GM12864 (cell line): ENCODE measurements around the gene TMED7.

Experiments
- DNase-seq: peaks from one replicate; pipeline ENCODE4 v3.0.0-alpha.2; 2011; ENCODE audit warnings: low read depth
- H3K4me3 ChIP-seq: 2 replicates; pipeline ENCODE4 v1.5.1; 2011; ENCODE audit warnings: mild to moderate bottlenecking, low read depth, low read length, control low read depth
- TF ChIP-seq, protein P1 (sequence below): IDR thresholded peaks from 2 replicates; pipeline ENCODE4 v1.5.1; 2011; ENCODE audit warnings: low read depth, mild to moderate bottlenecking, moderate library complexity, low read length, control low read depth, inconsistent platforms; ENCODE audit errors: missing control alignments

TMED7 gene

DNA sequence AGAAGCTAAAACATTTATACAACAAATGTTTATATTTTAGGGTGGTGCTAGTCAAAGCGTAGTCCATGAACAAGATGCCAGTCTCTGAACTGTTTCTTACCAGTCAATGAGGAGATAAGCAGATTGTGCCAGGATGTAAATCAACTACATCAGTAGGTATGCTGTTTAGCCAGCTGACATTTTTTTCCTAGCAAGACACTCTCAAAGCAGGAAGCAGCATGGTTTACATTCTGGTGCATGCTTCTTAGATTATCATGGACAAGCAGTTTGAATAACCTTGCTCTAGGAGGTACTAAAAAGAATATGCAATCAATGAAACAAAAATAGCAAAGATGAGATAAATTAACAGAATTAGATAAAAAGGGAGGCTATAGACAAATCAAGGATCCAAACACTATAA, 40.6 kb downstream of the TMED7 start:
- DNase-seq = no peak
- no peak overlapping the region for H3K4me3 ChIP-seq
- TF ChIP-seq, protein P1, sequence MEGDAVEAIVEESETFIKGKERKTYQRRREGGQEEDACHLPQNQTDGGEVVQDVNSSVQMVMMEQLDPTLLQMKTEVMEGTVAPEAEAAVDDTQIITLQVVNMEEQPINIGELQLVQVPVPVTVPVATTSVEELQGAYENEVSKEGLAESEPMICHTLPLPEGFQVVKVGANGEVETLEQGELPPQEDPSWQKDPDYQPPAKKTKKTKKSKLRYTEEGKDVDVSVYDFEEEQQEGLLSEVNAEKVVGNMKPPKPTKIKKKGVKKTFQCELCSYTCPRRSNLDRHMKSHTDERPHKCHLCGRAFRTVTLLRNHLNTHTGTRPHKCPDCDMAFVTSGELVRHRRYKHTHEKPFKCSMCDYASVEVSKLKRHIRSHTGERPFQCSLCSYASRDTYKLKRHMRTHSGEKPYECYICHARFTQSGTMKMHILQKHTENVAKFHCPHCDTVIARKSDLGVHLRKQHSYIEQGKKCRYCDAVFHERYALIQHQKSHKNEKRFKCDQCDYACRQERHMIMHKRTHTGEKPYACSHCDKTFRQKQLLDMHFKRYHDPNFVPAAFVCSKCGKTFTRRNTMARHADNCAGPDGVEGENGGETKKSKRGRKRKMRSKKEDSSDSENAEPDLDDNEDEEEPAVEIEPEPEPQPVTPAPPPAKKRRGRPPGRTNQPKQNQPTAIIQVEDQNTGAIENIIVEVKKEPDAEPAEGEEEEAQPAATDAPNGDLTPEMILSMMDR = no peak

DNA sequence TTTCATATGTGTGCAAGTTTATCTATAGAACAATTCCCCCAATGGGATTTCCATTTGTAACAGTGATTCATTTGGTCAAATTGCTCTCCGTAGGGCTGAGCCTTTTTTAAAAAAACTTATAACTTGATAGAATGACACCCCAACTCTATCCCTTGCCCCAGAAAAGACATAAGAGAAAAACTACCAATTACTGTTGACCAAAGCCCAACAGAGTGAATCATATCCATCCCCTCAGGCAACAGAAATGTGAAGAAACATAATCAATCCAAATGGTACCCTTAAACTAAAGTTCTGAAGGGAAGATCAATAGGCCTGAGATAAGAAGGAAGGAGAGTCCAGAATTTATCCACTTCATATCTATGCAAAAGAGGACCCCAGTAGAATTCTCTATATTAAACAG, 41.3 kb downstream of the TMED7 start:
- TF ChIP-seq, protein P1 = no peak
- no peak for DNase-seq
- no peak overlapping the region for H3K4me3 ChIP-seq

DNA sequence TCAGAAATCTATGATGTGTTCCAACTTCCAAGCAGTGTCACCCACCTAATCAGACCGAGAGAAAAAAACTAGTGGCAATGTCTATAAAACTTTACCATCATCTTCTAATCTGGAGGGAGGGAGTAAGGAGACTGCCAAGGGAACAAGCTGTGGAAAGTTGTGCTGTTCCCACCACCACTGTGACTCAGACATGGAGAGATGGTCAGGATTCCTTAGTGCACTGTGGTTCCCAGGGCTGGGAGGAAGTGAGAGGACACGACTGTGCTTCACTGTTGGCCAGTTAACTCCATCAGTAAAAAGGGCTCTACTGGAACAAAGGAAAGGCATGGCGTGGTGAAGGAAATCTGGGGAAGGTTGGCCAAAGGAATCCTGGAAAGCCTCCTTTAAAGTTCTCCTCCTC, 42.4 kb downstream of the TMED7 start:
- H3K4me3 ChIP-seq = no peak overlapping the region
- TF ChIP-seq, protein P1 = no peak
- no peak for DNase-seq

DNA sequence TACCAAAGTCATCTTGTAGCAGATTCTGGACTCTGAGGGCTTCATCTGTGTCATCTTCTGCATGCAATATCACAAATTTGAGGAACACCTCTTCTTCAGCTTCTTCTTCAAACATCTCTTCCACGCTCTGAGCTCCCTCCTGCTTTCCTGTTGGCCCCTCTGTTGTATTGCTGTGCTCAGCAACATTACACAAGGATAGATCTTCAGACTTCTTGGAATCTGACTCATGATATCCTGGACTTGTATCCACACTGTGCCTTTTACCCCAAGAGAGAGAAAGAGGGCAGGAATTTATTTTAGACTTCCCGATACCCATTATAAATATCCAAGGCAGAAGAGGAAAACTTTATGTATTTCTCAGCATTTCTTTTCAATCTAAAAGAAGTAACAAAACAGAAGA, 44.9 kb downstream of the TMED7 start:
- H3K4me3 ChIP-seq = no peak overlapping the region
- TF ChIP-seq, protein P1 = no peak
- no peak for DNase-seq

DNA sequence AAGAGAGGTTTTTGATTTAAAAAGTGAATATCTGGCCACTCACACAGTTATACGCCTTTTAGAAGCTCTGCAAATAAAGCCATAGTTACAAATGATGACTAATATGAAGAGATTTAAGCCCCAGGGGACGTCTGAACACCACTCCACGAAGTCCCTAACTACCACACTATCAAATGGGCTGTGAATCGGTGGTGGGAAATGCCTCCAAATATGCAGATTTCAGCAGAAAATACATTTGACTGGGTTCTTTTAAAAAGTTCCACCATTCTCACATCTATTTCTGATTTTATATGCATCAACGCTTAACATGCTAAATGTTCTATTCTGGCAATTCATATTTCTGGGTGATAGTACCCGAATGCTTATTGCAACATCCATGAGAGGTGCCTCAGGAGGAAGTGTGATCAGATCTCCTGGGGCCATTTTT, 46.1 kb downstream of the TMED7 start:
- H3K4me3 ChIP-seq = no peak overlapping the region
- TF ChIP-seq, protein P1 = no peak
- no peak for DNase-seq

DNA sequence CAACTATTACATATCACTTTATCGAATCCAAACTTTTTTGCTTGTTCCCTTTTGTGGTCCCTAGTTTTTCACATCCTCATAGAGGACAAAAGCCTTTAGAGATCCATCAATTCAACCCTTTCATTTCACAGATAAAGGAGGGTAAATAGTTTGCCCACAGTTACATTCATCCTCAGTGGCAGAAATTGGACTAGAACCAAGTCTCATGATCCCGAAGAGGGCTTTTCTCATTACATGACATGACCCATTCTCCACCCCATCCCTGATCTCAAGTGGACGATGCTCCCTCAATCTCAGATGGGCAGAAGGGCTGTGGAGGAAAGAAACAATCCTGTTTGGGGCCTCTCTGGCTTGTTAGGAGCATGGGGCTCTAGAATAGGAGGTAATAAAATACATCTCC, 46.6 kb downstream of the TMED7 start:
- no peak for DNase-seq
- no peak overlapping the region for H3K4me3 ChIP-seq

DNA sequence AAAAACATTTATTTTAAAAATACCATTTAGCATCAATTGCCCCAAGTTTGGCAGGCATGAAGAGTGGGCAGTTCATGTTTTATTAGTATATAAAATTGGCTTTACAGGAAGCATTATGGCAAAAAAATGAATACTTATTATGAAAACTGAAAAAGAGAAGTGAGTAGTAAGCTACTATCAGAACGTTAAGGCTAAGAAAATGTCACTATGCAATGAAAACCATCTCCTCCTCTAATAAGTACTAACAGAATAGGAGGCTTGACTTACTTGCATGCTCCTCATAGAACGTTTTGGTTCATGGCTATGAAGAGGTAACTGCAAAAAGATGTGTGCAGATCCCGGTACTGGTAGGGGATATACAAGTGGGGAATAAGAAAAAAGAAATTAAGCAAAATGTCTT, 47.2 kb downstream of the TMED7 start:
- DNase-seq = no peak
- TF ChIP-seq, protein P1 = no peak
- H3K4me3 ChIP-seq = no peak overlapping the region; the same call in 1 of the 2 replicates

More for the DNA sequence above, 46.6 kb downstream of the TMED7 start:
- TF ChIP-seq, protein P1 = no peak
